ENCODE results near the gene IL34. TPM values are rescaled to one million over a fixed set of nuclear protein-coding genes. Genes with fewer than 3 reads are reported as not detected.

The IL34 gene
- total RNA-seq, 3 donors from 2014 or later = 0.64 to 37.9 (median 7.5) TPM

DNA sequence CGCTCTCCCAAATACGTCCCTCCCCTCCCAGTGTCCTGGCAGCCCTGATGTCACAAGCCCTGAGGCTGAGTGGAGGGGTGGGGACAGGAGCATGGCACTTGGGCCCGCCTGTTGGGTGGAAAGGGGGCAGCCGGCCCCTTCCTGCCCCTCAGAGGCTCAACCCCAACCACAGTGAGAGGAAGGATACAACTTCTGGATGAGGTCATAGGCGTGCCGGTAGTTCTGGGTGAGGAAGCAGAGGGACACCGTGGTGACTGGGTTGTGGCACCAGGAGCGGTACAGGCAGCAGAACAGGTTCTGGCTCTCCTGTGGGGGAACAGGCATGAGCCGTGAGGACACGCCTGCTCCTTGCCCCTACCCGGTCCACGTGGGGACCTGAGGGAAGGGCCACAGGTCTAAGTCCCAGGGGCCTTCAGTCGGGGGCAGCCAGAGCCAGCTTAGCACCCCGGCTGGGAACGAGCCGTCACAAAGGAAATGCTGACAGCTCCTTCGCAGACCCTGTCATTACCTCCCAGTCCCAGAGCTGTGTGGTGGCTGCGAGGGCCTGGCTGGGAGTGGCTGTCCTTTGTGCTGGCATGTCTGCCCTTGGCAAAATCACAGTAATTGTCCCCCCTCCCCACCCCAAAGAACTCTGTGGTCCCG is 50.7 kb downstream of the IL34 start:
- intact Hi-C loops (cut with DNase I; ENCODE audit: low total_unique reads) = no loop called here
- Histone ChIP-seq H3K4me1 (peaks cover 41 to 63% of the 10 kb centered on the region in 2 donors), H3K27ac (peak overlapping the region; percentile 96), H3K9me3 (no peaks in the 10 kb centered on the region), H3K27me3 (no peaks in the 10 kb centered on the region), H3K36me3 (no peaks in the 10 kb centered on the region), H3K4me3 (peak overlapping the region in 1 of 3 donors; percentile 4)
- DNase-seq (ENCODE audit: low spot score in 2 of 2) = peak; percentile 81 to 90
- TF ChIP-seq POLR2AphosphoS5 (IDR thresholded peaks at IDR 0.05) (peak in 2 of 3 donors; percentile 36 to 62), POLR2A (IDR thresholded peaks at IDR 0.05) (no peak)

DNA sequence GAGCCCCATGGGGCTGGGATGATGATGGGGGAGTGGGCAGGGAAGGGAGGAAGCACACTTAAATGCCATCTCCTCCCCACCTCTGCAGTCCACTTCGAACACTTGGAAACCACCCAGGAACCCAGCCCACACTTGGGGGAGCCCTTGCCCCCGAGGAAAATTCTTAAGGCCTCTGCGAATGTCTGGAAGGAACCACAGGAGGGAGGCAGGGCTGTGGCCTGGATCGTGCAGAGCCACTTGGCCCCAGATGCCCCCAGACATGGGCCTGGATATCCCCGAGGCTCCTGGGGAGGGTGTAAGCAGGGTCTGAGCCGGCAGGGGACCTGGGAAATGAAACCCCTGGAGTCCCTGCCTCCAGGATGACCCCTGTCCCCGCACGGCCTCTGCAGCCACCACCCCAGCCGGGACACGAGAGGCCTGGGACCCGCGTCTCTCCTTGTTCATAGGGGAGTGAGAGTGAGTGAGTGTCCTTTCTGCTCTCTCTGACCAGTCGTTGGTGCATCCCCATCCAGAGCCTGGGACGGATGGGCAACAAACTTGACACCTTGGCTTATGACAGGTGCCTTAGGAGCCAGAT is 51.3 kb downstream of the IL34 start:
- Histone ChIP-seq H3K36me3 (no peaks in the 10 kb centered on the region), H3K4me3 (no peak overlapping the region), H3K27ac (peak overlapping the region; percentile 96), H3K4me1 (peaks cover 41 to 66% of the 10 kb centered on the region in 2 donors), H3K27me3 (no peaks in the 10 kb centered on the region), H3K9me3 (no peaks in the 10 kb centered on the region)
- intact Hi-C loops (cut with DNase I; ENCODE audit: low total_unique reads) = no loop called here
- TF ChIP-seq POLR2A (IDR thresholded peaks at IDR 0.05) (no peak), POLR2AphosphoS5 (IDR thresholded peaks at IDR 0.05) (no peak)
- TF ChIP-seq, protein P1, sequence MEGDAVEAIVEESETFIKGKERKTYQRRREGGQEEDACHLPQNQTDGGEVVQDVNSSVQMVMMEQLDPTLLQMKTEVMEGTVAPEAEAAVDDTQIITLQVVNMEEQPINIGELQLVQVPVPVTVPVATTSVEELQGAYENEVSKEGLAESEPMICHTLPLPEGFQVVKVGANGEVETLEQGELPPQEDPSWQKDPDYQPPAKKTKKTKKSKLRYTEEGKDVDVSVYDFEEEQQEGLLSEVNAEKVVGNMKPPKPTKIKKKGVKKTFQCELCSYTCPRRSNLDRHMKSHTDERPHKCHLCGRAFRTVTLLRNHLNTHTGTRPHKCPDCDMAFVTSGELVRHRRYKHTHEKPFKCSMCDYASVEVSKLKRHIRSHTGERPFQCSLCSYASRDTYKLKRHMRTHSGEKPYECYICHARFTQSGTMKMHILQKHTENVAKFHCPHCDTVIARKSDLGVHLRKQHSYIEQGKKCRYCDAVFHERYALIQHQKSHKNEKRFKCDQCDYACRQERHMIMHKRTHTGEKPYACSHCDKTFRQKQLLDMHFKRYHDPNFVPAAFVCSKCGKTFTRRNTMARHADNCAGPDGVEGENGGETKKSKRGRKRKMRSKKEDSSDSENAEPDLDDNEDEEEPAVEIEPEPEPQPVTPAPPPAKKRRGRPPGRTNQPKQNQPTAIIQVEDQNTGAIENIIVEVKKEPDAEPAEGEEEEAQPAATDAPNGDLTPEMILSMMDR (IDR thresholded peaks at IDR 0.05) = no peak
- no peak for DNase-seq (ENCODE audit: low spot score in 2 of 2)

DNA sequence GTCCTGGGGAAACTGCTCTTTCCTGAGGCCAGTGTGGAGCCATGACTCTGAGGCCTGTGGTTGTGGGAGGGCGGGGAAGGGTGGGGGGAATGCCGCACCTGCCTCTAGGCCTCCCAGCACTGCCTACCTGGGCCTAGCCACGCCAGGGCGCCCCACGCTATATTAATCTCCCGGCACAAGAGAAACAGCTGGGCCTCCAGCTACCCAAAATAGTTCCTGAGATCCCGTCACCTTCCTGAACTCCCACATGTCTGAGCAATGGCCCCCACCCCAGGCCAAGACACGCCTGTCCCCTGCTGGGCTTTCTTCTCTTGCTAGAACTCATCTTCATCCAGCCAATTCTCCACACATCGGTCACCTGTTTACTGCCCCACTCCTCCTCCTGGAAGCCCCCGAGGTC is 52.5 kb downstream of the IL34 start:
- peaks cover 48 to 69% of the 10 kb centered on the region in 2 donors for H3K4me1 ChIP-seq
- H3K27ac ChIP-seq = peak overlapping the region; percentile 96
- no peaks in the 10 kb centered on the region for H3K9me3 ChIP-seq
- no peak for TF ChIP-seq POLR2AphosphoS5 (IDR thresholded peaks at IDR 0.05)
- TF ChIP-seq, protein P1 (IDR thresholded peaks at IDR 0.05) = no peak
- no peak for TF ChIP-seq POLR2A (IDR thresholded peaks at IDR 0.05)
- no peak overlapping the region for H3K4me3 ChIP-seq
- no peaks in the 10 kb centered on the region for H3K36me3 ChIP-seq
- no peak for DNase-seq (ENCODE audit: low spot score in 2 of 2)
- H3K27me3 ChIP-seq = no peaks in the 10 kb centered on the region
- intact Hi-C loops (cut with DNase I; ENCODE audit: low total_unique reads) = no loop called here

DNA sequence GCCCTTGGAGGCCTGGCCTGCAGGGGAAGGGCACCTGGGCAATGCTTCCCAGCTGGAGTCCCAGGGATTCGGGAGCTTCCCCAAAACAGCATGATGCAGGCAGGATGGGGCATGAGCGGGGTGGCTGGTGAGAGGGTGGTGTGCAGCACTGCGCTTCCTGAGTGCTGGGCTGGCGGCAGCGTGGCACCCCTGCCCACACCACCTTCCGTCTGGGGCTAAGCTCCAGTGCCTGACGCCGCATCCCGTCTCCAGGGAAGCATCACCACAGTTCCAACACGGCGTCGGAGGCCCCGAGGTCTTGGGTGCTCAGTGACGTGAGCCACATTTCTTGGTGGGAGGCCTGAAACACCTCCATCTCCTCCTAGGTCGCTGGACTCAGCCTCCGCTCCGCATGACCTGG is 53.3 kb downstream of the IL34 start:
- peaks cover 44 to 67% of the 10 kb centered on the region in 2 donors for H3K4me1 ChIP-seq
- H3K27ac ChIP-seq = peak overlapping the region; percentile 96
- intact Hi-C loops (cut with DNase I; ENCODE audit: low total_unique reads) = no loop called here

DNA sequence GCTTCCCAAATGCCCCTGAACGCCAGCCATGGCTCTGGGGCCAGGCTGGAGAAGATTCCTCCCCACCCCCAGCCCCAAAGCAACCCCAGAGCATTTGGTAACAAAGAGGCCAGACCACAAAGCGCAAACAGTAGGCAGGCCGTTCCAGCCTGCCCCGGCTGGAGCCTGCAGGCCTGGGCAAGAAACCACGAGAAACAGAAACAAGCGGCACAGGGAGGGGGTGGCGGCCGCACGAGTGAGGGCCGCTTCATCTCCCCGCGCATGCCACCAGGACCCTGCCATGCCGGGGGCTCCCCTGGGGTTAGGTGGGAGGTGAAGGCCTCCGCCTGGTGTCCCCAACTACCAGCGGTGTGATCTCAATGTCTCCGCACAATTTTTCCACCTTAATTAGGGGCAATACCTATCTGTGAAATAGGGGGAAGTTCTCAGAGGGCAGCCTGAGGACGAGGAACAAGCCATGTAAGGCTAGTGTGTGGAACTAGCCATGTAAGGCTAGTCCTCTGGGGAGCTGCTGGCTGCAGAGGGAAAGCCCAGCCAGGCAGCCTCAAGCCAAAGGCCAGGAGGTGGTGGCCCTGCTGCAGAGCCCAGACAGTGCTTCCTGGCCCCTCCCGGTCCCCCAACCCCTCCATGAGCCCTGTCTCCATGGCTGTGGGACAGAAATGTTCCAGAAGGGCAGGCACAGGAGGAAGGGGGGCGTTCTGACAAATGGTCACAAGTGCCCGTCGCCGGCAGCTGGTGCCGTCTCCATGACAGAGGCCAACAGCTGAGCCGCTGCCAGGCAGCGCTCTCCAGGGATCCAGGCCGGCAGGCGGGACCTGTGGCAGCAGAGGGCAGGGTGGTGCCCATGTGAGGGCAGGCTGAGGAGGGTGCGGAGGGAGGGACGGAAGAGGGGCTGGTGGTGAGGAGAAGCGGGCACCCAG is 54.0 kb downstream of the IL34 start:
- peak in 1 of 2 donors; percentile 80 for DNase-seq (ENCODE audit: low spot score in 2 of 2)
- Histone ChIP-seq H3K4me1 (peaks cover 43 to 69% of the 10 kb centered on the region in 2 donors), H3K27me3 (no peaks in the 10 kb centered on the region), H3K4me3 (peak overlapping the region in 1 of 3 donors; percentile 11), H3K27ac (peak overlapping the region; percentile 96), H3K36me3 (no peaks in the 10 kb centered on the region), H3K9me3 (no peaks in the 10 kb centered on the region)
- intact Hi-C loops (cut with DNase I; ENCODE audit: low total_unique reads) = no loop called here
- TF ChIP-seq POLR2AphosphoS5 (IDR thresholded peaks at IDR 0.05) (peak in 1 of 3 donors; percentile 46), POLR2A (IDR thresholded peaks at IDR 0.05) (no peak)
- TF ChIP-seq, protein P1 (IDR thresholded peaks at IDR 0.05) = no peak

More for the DNA sequence above, 53.3 kb downstream of the IL34 start:
- Histone ChIP-seq H3K9me3 (no peaks in the 10 kb centered on the region), H3K27me3 (no peaks in the 10 kb centered on the region), H3K36me3 (no peaks in the 10 kb centered on the region), H3K4me3 (no peak overlapping the region)
- TF ChIP-seq POLR2A (IDR thresholded peaks at IDR 0.05) = no peak
- TF ChIP-seq POLR2AphosphoS5 (IDR thresholded peaks at IDR 0.05) = no peak
- TF ChIP-seq, protein P1 (IDR thresholded peaks at IDR 0.05) = no peak
- DNase-seq (ENCODE audit: low spot score in 2 of 2) = no peak
